HG02588 (cell line): Measurements from ENCODE around the gene MORC1.
"Not testable (repeated sequence)": the region's sequence is repeated elsewhere in the genome, so short reads cannot be mapped to it uniquely, and the experiment has no call there.

ENCODE experiments used
- ATAC-seq: cut with Tn5 transposase; IDR thresholded peaks from one replicate; pipeline ENCODE4 v1.9.1; 2021; ENCODE audit warnings: mild to moderate bottlenecking, moderate library complexity; ENCODE audit not compliant: unreplicated experiment

Gene MORC1, protein sequence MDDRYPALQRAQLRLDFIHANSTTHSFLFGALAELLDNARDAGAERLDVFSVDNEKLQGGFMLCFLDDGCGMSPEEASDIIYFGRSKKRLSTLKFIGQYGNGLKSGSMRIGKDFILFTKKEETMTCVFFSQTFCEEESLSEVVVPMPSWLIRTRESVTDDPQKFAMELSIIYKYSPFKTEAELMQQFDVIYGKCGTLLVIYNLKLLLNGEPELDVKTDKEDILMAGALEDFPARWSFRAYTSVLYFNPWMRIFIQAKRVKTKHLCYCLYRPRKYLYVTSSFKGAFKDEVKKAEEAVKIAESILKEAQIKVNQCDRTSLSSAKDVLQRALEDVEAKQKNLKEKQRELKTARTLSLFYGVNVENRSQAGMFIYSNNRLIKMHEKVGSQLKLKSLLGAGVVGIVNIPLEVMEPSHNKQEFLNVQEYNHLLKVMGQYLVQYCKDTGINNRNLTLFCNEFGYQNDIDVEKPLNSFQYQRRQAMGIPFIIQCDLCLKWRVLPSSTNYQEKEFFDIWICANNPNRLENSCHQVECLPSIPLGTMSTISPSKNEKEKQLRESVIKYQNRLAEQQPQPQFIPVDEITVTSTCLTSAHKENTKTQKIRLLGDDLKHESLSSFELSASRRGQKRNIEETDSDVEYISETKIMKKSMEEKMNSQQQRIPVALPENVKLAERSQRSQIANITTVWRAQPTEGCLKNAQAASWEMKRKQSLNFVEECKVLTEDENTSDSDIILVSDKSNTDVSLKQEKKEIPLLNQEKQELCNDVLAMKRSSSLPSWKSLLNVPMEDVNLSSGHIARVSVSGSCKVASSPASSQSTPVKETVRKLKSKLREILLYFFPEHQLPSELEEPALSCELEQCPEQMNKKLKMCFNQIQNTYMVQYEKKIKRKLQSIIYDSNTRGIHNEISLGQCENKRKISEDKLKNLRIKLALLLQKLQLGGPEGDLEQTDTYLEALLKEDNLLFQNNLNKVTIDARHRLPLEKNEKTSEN

DNA sequence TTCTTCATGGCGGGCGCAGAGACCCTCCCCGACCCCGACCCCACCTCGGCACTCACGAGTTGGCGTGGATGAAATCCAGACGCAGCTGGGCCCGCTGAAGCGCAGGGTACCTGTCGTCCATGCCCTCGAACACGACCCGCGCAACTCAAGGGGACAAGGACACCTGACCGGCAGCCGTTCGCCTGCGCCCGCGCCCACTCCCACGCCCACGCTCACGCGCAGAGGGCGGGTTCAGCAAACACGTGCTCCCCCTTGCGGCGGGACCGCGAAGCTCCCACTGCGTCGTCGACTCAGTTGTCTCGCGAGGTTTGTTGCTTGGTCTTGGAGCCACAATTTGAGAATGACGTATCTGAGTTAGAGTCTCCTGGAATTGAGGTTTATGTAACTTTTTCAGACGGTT lies at the start of gene MORC1:
TSS of gene MORC1 (minus strand) at position 196 of the 400 bp plus-strand sequence. CDS start at position 121, 75 bp downstream.
- no peak for ATAC-seq

DNA sequence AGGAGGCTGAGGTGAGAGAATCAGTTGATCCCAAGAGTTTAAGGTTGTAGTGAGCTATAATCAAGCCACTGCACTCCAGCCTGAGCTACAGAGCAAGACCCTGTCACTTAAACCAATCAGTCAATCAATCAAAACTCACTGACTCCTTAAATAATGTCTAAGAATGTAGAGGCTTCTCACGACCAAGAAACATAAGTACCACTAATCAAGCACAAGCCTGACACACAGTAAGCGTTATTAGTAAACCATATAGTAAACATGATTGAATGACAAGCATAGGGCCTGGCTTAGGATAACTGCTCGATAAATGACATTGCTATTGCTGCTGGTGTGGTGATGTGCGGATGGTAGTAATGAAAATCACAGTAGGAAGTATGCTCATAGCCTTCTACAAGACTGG lies 48.0 kb upstream of the MORC1 start:
- no peak for ATAC-seq

DNA sequence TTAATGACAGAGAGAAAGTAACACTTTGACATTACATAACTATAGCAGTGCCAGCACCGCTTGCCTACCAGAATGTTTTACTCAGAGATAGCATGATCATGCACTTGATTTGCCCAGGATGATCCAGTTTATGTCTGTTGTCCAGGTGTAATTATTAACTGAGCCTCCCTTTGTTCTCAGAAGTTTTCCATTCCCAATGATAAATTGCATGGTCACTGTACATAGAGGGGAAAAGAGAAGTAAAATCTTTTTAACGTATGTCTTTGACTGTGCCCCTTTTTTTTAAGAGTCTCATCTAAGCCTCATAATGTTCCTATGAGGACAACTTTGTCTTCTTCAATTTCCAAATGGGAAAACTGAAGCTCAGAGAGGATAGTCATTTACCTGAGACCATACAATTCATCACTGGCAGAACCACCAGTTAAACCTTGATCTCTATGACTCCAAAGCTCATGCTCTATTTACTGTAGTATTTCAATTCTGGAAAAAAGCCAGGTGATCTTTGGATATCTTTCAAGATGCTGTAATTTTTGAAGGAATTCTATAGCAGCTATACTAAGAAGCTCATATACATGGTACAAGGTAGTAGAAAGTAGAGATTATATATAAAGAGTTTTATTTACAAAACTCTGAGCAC lies 43.7 kb upstream of the MORC1 start:
- ATAC-seq: no peak

DNA sequence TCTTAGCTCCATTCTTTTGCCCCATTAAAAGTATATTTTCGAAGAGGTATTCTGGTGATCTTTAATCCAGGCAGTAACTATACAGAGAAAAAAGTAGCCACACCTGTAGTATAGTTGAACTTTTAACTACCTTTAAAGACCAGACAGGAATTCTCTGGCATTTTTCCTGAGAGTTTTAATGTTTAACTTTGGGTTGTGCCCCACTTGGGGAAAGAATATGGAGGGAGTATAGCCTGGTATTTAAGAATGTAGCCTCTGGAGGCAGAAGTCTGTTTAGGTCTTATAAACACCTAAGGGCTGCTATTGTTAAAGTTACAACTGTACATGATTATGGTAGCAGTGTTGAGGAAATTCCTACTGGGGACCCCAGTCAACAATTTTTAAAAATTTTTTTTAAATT lies 37.9 kb upstream of the MORC1 start:
- ATAC-seq: no peak

DNA sequence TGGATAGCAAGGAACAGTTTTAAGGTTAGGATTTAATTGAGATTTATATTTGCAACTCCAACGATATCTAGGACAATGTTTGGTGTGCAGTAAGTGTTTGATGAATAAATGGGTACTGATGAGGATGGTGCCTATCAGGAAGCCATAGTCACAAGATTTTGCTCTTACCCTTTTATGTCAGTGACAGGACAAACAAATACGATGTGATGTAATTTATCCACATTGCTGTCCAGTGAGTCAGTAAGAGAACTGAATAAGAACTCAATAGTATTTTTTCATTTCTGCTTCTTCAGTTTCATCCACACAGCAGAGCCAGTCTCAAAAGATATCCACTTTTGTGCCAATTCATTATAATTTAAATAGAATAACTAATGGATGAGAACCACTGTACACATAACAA lies 37.0 kb upstream of the MORC1 start:
- no peak for ATAC-seq

DNA sequence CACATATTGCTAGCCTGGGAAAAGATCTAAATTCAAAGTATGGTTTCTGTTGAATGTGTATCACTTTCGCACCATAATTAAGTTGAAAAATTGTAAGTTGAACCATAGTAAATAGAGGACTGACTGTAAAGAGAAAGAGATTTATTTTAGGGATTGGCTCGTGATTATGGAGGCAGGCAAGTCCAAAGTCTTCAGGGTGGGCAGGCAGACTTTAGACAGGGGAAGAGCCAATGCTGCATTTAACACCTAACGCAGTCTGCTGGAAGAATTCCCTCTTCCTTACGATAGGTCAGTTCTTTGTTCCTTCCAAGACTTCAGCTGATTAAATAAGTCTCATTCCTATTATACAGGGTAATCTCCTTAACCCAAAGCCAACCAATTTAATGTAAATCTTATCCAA lies 34.4 kb upstream of the MORC1 start:
- ATAC-seq: no peak

DNA sequence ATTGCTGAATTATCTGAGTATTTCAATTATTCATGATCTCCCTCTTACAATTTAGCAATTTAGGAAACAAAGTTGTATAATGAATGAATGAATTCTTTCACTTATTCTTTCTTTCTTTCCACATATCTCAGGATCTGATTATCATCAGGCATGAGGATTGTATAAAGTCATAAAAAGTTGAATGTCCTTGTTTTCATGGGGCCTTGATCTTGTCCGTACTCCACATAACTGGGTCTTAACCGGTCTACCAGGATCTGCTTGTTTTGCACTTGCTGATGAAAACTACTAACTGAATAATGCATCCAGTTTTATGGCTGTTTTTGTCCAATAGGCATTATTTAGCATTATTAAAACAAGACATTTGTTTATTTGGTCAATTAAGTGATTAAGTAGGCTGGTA lies 31.1 kb upstream of the MORC1 start:
- no peak for ATAC-seq

DNA sequence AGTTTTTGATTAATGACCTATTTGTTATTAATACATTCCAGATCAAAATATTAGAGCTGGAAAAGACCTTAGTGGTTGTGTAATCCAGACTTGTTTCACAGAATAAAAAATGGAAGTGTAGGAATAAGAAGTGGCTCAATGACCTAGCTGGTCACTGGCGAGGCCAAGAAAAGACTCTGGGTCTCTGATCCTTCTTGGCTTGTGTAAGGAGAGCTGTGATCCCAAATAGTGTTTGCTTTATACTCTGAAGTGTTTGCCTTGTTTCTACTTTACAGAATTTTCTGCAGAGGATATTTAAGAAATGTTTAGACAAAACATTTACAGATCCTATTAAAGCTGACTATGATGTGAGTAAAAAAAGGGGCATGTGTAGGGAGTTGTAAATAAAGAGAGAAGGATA lies 25.7 kb upstream of the MORC1 start:
- ATAC-seq: no peak

DNA sequence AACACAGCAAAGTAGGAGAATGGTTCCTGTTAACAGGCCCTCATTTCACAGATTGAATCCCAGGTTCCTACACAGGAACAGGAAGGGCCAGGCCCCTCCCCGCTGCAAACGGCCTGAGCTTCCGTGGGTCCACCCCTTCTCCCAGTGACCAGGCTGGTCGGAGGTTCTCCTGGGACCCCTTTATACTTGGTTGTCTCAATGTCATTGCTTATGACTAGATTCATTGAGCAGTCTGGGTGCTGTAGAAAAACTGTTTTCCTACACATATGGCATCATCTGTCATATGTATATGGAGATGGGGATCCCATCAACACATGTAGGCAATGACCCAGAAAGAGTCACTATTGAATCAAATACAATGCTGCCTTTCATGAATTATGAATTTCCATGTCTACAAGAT lies 22.4 kb upstream of the MORC1 start:
- ATAC-seq: no peak

DNA sequence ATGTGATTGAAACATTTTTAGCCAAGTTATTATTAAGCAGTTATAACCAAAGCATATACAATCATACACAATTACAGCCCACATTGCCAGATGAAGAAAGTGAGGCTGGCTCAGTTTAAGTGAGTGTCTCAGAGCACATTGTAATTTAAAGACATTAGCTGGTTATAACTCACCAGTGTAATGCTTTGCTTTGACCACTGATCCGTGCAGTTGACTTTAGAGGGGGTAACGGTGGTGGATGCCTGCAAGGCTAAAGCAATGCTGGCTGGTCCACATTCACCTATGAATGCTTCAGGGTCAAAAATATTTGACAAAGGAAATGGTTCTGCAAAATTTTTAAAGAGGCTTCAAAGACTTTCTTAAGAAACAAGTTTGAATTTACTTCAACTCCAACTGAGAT lies 19.8 kb upstream of the MORC1 start:
- ATAC-seq: no peak

DNA sequence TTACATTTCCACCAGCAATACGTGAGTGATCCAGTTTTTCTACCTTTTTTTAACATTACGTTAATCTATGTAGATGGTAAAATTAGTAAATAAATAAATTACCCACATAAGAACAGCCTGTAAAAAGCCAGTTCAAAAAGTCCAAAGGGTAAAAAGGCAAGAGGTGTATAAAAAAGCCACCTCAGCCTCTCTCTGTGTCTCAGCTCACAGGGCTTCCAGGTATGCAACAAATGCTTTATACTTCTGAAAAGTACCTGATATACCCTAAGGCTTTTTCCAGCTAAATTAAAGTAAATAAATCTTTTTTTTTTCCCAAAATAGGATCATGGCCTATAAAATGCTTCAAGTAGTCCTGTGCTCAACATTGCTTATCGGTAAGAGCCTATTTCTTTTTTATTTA lies 18.6 kb upstream of the MORC1 start, which contains the start of gene C3orf85:
TSS of gene C3orf85 (plus strand) at position 197 of the 400 bp plus-strand sequence. CDS start at position 326, 129 bp downstream.
- no peak for ATAC-seq

DNA sequence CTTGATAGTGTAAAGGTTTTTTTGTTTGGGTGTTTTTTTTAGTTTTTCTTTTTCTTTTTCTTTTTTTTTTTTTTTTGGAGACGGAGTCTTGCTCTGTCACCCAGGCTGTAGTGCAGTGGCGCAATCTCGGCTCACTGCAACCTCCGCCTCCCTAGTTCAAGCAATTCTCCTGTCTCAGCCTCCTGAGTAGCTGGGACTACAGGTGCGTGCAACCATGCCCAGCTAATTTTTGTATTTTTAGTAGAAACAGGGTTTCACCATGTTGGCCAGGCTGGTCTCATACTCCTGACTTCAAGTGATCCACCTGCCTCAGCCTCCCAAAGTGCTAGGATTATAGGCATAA lies 15.5 kb upstream of the MORC1 start:
- not testable (repeated sequence) for ATAC-seq

DNA sequence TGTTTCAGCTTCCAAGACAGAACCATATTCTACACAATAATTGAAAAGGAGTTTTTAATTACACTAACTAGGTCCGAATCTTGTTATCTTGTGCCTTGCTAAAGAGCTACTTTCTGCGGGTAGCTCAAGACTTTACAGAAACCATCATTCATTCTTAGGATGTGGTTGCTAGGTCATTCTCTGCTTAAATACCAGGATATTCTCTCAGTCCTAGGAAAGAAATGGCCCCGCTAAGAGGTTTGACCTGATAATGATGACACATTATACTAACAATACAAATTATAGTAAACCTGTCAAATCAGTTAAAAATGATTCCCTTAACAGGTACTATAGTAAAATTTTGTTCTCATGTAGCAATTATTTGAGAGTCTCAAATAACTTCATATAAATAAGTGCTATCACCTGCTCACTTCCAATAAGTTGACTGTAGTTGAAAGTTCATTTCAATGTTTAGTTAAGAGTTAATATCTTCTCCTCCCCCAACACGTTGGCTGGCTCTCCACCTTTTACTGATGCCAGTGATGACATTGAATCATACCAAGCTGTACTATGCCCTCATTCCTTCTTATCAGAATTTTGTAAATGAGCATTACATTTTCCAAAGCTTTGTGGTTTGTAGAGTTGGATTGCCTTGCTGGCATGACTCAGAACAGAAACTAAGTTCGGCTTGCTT lies 15.0 kb upstream of the MORC1 start:
- no peak for ATAC-seq

DNA sequence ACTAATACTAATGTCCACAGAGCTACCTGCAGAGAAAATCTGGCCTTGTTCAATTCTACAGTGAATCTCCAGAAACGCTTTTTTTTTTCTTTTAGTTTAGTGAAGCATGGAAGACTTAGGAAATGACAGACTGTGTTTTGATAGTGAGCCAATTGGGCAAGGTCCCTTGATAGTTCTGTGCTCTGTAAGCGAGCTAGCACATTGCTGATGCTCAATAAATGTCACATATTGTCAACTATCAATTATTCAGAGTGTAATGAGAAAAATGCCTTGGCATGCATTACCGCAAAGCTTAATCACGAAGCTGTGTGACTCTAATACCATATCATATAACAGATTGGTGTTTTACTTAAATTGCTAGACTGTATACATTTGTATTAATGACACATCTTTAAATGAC lies 13.3 kb upstream of the MORC1 start:
- no peak for ATAC-seq

DNA sequence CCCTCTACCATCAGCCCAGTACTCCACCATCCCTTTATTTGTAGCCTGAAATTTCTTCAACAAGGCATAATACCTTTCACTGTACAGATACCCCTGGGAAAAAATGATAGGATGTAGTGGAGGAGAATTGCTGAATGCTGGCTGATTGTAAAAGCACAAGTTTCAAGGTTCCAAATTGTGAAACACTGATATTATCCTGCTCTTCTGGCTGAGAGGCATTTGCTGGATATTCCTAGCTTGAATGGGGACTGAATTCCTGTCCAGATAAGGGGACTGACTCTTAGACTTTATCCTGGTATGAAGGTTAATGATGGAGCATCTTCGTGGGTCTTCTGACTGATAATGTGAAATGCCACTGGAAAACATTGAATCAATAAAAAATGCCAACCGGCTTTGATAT lies 9.6 kb upstream of the MORC1 start:
- no peak for ATAC-seq

DNA sequence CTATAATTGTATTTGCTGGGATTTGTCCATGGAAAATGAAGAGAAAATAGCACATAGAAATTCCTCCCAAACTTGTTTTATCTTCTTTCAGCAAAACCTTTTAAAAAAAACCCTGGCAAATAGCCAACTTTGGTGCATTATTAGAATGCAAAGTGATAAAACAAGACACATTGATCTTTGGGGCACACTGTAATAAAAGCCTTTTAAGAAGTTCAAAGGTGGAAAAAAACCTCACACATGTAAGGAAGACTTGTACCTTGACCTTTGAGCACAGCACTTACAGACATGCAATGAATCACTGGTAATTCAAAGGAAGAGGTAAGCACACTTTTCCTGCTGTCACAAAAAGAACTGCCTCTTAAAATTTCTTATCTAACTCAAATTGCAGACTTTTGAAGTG lies 8.0 kb upstream of the MORC1 start:
- no peak for ATAC-seq

DNA sequence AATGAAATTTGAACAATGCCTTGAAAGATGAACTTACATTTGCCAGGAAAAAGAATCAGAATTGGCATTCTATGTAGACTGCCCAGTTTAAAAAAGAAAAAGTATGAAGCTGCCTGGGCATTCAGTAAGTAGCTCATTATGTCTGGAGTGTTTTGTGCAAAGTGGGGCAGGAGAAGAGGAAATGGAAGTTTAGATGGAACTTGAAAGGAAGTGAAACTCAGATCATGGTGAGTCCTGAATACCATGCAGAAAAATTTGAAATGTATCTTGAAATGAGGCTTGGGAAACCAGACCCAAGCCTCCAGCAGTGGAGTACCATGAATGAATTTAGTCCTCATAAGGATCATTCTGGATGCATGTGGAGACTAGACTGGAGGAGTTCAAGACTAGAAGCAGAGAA lies 4.8 kb upstream of the MORC1 start:
- no peak for ATAC-seq

DNA sequence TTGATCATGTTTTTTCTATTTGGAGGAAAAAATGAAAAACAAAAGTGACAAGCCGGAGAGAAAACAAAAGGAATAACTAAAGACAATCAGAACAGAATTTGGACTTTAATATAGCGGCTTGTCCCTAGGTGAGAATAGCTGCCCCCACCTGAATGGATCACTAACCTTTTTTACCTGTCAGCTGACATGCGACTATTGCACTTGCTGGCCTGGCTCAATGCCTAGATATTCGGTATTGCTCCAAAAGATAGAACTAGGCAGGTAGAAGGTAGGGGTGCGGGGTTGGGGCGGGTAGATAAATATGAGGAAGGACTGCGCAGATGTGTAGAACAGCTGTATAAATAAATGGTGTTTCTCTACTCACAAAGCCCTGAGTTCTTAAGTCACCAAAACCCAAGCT lies 650 bp upstream of the MORC1 start:
- ATAC-seq: no peak

DNA sequence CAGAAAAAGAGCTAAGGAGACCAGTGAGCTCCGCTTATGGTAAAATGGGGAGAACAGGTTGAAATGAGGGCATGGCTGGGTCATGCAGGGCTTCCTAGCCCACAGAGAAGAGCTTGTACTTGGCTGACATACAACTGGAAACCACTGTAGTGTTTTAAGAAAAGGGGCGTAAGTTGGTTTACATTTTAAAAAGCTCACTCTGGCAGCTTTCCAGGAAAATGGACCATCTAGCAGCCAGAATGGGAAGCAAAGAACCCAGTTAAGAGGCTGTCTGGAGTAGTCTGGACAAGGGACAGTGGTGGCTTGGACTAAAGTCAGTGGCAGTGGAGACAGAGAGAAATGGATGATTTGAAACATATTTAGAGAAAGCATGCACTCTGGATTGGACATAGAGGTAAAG lies 1.9 kb downstream of the MORC1 start:
- ATAC-seq: no peak

DNA sequence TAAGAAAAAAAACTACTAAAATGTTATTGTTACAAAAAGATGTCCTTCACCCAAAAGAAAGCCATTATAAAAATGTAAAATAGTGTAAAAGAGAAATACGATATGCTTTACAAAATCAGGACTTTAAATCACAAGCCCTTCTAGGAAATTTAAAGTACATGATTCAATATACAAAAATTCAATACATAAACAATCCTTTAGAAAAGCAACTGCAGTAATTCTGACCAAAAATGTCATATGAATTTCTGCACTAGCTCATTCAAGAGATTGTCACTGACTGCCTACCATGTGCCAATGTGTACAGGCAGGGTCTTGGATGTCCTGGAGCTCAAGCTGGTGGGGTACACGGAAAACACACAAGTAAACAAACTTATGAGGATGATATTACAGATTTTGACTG lies 2.5 kb downstream of the MORC1 start:
- ATAC-seq: no peak

DNA sequence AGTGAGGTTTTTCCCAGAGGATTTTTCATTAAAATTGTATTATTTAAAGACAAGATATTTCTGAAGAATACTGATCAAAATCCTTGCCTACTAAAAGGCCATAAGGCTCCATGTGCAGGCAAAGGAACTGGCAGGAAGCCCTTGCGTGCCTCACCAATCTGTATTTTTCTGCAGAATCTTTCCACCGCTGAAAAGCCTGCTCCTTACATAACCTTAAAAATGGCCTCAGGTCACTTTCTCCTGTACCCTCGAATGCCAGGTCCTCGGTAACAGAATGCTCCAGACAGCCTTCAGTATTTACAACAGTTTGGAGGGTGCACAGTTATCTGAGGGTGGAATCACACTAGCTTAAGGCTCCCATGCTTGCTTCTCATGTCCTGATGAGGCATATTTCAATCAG lies 3.2 kb downstream of the MORC1 start:
- no peak for ATAC-seq
